HG03520 (cell line): Measurements from ENCODE around the gene HK1.

Experiments
- ATAC-seq: cut with Tn5 transposase; IDR thresholded peaks from one replicate; pipeline ENCODE4 v1.9.1; 2021; ENCODE audit warnings: mild to moderate bottlenecking, moderate library complexity; ENCODE audit not compliant: unreplicated experiment

Gene HK1

GRCh38 chr10:69343905-69344304 is 65.6 kb downstream of the HK1 start:
- no peak for ATAC-seq

- no peak for ATAC-seq
Measured at GRCh38 chr10:69344591-69345252, 66.4 kb downstream of the HK1 start.

GRCh38 chr10:69345402-69345801 is 67.1 kb downstream of the HK1 start:
- ATAC-seq: no peak

GRCh38 chr10:69345890-69346474 is 67.7 kb downstream of the HK1 start:
- ATAC-seq: no peak

GRCh38 chr10:69346776-69347175 is 68.5 kb downstream of the HK1 start:
- no peak for ATAC-seq

- ATAC-seq: no peak
Measured at GRCh38 chr10:69348816-69349541, 70.7 kb downstream of the HK1 start.

- ATAC-seq: no peak
Measured at GRCh38 chr10:69349542-69349888, 71.2 kb downstream of the HK1 start.

GRCh38 chr10:69351589-69351988 is 73.3 kb downstream of the HK1 start:
- ATAC-seq: no peak

GRCh38 chr10:69352569-69353264 is 74.4 kb downstream of the HK1 start:
- ATAC-seq: no peak

- ATAC-seq: no peak
Measured at GRCh38 chr10:69353977-69354635, 75.8 kb downstream of the HK1 start.

GRCh38 chr10:69356187-69356586 is 77.9 kb downstream of the HK1 start:
- no peak for ATAC-seq

GRCh38 chr10:69358148-69358795 is 80.0 kb downstream of the HK1 start:
- ATAC-seq: no peak

GRCh38 chr10:69359148-69359547 is 80.9 kb downstream of the HK1 start:
- ATAC-seq: no peak

- no peak for ATAC-seq
Measured at GRCh38 chr10:69359594-69359993, 81.3 kb downstream of the HK1 start.

GRCh38 chr10:69360485-69361302 is 82.4 kb downstream of the HK1 start:
- ATAC-seq: no peak

- no peak for ATAC-seq
Measured at GRCh38 chr10:69361303-69361614, 83.0 kb downstream of the HK1 start.

GRCh38 chr10:69362471-69362954 is 84.2 kb downstream of the HK1 start:
- ATAC-seq: no peak

- ATAC-seq: no peak
Measured at GRCh38 chr10:69363666-69364065, 85.4 kb downstream of the HK1 start.

GRCh38 chr10:69364232-69364940 is 86.1 kb downstream of the HK1 start:
- ATAC-seq: no peak
